PC-3 (cell line): Measurements from ENCODE around the gene FAM53B.

Source experiments
- EZH2 ChIP-seq: fragments of 300-600 bp; sonication (generic); IDR thresholded peaks from one replicate; pipeline ENCODE4 v1.6.1; 2017; ENCODE audit warnings: antibody characterized with exemption, mild to moderate bottlenecking, low read length; ENCODE audit not compliant: unreplicated experiment
- EZH2phosphoT487 ChIP-seq: fragments of 300-600 bp; sonication (generic); IDR thresholded peaks from 2 replicates; pipeline ENCODE4 v1.6.1; 2018; ENCODE audit warnings: mild to moderate bottlenecking, antibody characterized with exemption, low read length, borderline replicate concordance
- TF ChIP-seq, protein P1 (sequence below): fragments of 300-600 bp; sonication (generic); conservative IDR thresholded peaks from 2 replicates; pipeline ENCODE4 v1.5.1; 2017; ENCODE audit warnings: antibody characterized with exemption, low read depth, mild to moderate bottlenecking, low read length

DNA sequence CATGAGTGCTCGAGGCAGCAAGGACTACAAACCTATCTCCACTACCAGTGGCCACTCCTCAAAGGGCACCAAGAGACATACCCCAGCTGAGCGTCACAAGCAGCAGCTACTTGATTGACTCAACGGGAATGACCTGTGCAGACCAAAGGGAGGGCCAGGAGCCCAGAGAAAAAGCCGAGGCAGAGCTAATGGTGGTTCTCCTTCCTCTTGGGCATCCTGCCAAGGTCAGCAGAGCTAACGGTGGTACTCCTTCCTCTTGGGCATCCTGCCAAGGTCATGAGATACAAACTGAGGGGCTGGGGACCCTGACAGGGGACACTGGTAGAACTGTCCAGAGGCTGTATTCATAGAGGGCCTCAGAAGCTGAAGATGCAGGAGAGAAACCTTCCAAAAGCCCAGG is 60.4 kb downstream of the FAM53B start:
- TF ChIP-seq, protein P1, sequence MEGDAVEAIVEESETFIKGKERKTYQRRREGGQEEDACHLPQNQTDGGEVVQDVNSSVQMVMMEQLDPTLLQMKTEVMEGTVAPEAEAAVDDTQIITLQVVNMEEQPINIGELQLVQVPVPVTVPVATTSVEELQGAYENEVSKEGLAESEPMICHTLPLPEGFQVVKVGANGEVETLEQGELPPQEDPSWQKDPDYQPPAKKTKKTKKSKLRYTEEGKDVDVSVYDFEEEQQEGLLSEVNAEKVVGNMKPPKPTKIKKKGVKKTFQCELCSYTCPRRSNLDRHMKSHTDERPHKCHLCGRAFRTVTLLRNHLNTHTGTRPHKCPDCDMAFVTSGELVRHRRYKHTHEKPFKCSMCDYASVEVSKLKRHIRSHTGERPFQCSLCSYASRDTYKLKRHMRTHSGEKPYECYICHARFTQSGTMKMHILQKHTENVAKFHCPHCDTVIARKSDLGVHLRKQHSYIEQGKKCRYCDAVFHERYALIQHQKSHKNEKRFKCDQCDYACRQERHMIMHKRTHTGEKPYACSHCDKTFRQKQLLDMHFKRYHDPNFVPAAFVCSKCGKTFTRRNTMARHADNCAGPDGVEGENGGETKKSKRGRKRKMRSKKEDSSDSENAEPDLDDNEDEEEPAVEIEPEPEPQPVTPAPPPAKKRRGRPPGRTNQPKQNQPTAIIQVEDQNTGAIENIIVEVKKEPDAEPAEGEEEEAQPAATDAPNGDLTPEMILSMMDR = no peak
- TF ChIP-seq EZH2 = no peak
- TF ChIP-seq EZH2phosphoT487 = no peak
